Spinal cord (tissue), 10 donors: Measurements from ENCODE around the gene CACNA1B. TPM values are rescaled to one million over a fixed set of nuclear protein-coding genes. Genes with fewer than 3 reads are reported as not detected.
"Not testable (repeated sequence)": the region's sequence is repeated elsewhere in the genome, so short reads cannot be mapped to it uniquely, and the experiment has no call there.

Experiments
- DNase-seq, 6 donors: peaks; one replicate each; pipeline versions ENCODE4 v3.0.0 to v3.0.0-alpha.2; 2013 to 2015; ENCODE audit warnings: low spot score in 6 of 6, low read depth in 4 of 6
- H3K27ac ChIP-seq: one replicate; pipeline ENCODE4 v1.5.1; 2013; ENCODE audit warnings: low read depth, low read length, control low read depth
- H3K27me3 ChIP-seq: one replicate; pipeline ENCODE4 v1.6.1; 2013; ENCODE audit warnings: low read length; ENCODE audit not compliant: control insufficient read depth, insufficient read depth
- H3K36me3 ChIP-seq: one replicate; pipeline ENCODE4 v1.6.1; 2013; ENCODE audit warnings: low read length; ENCODE audit not compliant: control insufficient read depth, insufficient read depth
- H3K4me1 ChIP-seq: one replicate; pipeline ENCODE4 v1.6.1; 2013; ENCODE audit warnings: low read length; ENCODE audit not compliant: control insufficient read depth, insufficient read depth
- H3K4me3 ChIP-seq: one replicate; pipeline ENCODE4 v1.5.1; 2013; ENCODE audit warnings: low read depth, low read length, control low read depth
- H3K9me3 ChIP-seq: one replicate; pipeline ENCODE4 v1.6.1; 2013; ENCODE audit warnings: low read length; ENCODE audit not compliant: control insufficient read depth, insufficient read depth
- WGBS: methylation state at CpG from one replicate; pipeline ENCODE4 v1.1.5; 2013; ENCODE audit warnings: missing lambda C conversion rate; ENCODE audit not compliant: insufficient coverage; 5-methylcytosine and 5-hydroxymethylcytosine counted together
- polyA plus RNA-seq, 2 donors: library from polyadenylated mRNA; unstranded; fragments of 120-200 nt; gene quantifications; one replicate each; pipeline ENCODE4 v1.2.1, GENCODE V29; 2013; ENCODE audit not compliant: insufficient read length in 2 of 2
- total RNA-seq, 2 donors: library from RNA; depleted of rRNA in 1 of 2; stranded (reverse); fragments of 120-200 nt in 1 of 2; fragments of >200 nt in 1 of 2; gene quantifications; one replicate each; pipeline versions ENCODE4 v1.2.3 to v1.2.4, GENCODE V29; 2013 to 2014
- donor health status: healthy.

Gene CACNA1B
- total and polyA plus RNA-seq, 4 donors = 6.2 to 24.6 (median 19.6) TPM

GRCh38 chr9:138102246-138103051 is 224.9 kb downstream of the CACNA1B start:
- H3K4me1 ChIP-seq = no peaks in the 10 kb centered on the region
- H3K27ac ChIP-seq = no peak overlapping the region
- peaks cover 71% of the 10 kb centered on the region for H3K36me3 ChIP-seq
- no peaks in the 10 kb centered on the region for H3K27me3 ChIP-seq
- no peak for DNase-seq
- H3K4me3 ChIP-seq = no peak overlapping the region
- 65% methylated on average over 15 of the region's 23 CpGs for WGBS
- no peaks in the 10 kb centered on the region for H3K9me3 ChIP-seq

DNA sequence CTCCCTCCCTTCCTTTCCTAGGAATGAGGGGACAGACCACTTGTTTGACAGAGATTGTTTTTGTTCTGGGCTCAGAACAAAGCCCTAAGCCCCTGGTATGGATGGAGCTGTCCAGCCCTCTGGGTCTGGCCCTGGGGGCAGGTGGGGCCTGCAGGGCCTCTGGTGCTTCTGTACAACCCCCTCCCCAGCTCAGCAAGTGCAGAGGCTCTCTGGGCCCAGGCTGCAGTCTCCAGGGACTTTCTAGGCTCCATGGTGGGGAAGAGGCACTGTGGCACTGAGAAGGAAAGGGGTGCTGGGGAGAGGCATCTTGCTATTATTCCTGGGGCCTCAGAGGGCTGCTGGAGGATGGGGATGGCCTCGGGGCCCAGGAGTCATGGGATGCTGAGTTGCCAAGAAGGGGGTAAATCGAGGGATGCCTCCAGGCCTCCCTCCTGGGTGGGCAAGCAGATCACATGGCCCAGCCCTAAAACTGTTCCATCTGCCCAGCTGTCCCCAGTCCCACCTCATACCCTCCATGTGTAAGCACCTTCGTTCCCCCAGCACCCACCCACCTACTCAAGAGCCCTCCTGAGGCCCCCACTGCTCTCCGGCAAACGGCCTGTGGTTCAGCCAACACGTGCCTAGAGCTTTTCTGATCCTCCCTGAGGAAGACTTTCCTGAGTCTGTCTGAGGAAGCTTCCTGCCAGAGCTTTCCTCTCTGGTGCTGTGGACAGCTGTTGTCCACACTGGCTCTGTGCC is 225.7 kb downstream of the CACNA1B start:
- Histone ChIP-seq H3K9me3 (no peaks in the 10 kb centered on the region), H3K27me3 (no peaks in the 10 kb centered on the region), H3K27ac (no peak overlapping the region), H3K4me1 (no peaks in the 10 kb centered on the region), H3K4me3 (no peak overlapping the region), H3K36me3 (peaks cover 64% of the 10 kb centered on the region)
- 78% methylated on average over 5 of the region's 6 CpGs for WGBS
- DNase-seq = no peak

DNA sequence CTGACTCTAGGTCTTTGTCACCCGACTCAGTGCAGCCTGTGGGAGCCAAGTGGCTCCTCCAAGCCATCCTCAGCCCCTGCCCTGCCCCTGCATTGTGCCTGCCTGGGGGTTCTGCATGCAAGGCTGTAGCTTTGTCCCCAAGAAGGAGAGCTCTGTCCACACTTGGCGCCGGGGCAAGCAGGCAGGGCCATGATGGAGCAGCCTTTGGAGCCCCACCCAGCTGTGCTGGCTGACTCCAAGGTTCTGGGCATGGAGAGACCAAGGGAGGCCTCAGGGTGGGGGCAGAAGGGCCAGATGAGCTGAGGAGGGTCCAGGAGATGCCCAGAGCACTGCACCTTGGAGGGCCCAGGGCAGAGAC is 226.2 kb downstream of the CACNA1B start:
- H3K4me3 ChIP-seq = no peak overlapping the region
- H3K4me1 ChIP-seq = no peaks in the 10 kb centered on the region
- WGBS = 71% methylated on average over 3 of the region's 3 CpGs
- H3K27me3 ChIP-seq = no peaks in the 10 kb centered on the region
- no peaks in the 10 kb centered on the region for H3K9me3 ChIP-seq
- H3K36me3 ChIP-seq = peaks cover 59% of the 10 kb centered on the region
- H3K27ac ChIP-seq = no peak overlapping the region
- no peak for DNase-seq

GRCh38 chr9:138104251-138105122 is 226.9 kb downstream of the CACNA1B start:
- no peak for DNase-seq
- H3K9me3 ChIP-seq = no peaks in the 10 kb centered on the region
- no peaks in the 10 kb centered on the region for H3K4me1 ChIP-seq
- peaks cover 56% of the 10 kb centered on the region for H3K36me3 ChIP-seq
- 61% methylated on average over 14 of the region's 14 CpGs for WGBS
- no peak overlapping the region for H3K27ac ChIP-seq
- no peaks in the 10 kb centered on the region for H3K27me3 ChIP-seq
- no peak overlapping the region for H3K4me3 ChIP-seq

DNA sequence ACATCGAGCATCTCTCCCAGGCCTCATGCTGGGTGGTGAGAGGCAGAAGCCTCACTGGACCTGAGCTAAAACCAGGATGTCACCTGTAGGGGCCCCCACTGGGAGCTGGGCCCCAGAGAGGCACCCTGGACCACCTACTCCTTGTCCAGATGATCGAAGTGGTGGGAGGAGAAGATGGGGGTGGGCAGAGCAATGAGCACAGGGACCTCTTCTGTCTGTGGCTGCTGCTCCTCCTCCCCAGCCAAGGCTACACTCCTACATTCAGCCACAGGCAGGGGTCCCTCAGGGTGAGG is 227.5 kb downstream of the CACNA1B start:
- no peak overlapping the region for H3K4me3 ChIP-seq
- no peak overlapping the region for H3K27ac ChIP-seq
- WGBS = 100% methylated on average over 1 of the region's 2 CpGs
- peaks cover 55% of the 10 kb centered on the region for H3K36me3 ChIP-seq
- no peaks in the 10 kb centered on the region for H3K27me3 ChIP-seq
- no peak for DNase-seq
- H3K9me3 ChIP-seq = no peaks in the 10 kb centered on the region
- no peaks in the 10 kb centered on the region for H3K4me1 ChIP-seq

DNA sequence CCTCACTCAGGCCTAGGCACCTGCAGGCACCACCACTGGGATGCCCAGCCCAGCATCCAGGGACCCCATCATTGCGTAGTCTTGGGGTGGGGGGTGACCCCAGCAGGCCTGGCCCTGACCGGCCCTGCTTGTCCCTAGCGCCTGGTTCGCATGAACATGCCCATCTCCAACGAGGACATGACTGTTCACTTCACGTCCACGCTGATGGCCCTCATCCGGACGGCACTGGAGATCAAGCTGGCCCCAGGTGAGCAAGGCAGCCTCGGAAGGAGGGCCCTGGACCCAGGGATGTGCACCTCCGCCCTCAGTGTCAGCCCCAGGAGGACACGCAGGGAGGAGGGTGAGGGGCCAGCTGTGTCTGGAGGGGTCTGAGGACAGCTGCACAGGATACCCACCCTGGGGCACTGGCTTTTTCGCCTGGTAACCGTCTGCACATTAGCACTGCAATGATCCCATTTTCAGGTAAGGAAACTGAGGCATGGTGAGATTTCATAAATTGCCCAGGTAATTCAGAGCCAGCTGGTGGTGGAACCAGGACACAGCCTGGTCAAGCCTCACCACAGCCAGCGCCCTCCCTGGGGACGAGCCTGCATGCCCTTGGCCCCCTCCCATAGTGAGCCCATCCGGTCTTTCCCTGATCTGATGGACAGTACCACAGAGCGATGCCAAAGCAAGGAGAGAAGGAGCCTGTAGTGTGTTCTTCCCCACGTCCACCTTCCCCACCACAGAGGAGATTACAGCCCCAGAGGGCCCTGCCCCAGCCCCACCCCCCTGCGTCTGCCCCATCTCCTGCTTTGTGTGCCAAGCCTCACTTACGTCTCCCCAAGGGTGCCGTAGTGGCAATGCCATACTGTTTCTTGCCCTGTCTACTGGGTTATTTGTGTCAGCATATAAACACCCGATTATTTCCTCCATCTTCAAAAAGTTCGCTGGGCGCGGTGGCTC is 228.3 kb downstream of the CACNA1B start:
- Histone ChIP-seq H3K4me1 (no peaks in the 10 kb centered on the region), H3K36me3 (peaks cover 52% of the 10 kb centered on the region), H3K27me3 (no peaks in the 10 kb centered on the region), H3K27ac (no peak overlapping the region), H3K9me3 (no peaks in the 10 kb centered on the region), H3K4me3 (no peak overlapping the region)
- no peak for DNase-seq
- WGBS = 95% methylated on average over 24 of the region's 26 CpGs

DNA sequence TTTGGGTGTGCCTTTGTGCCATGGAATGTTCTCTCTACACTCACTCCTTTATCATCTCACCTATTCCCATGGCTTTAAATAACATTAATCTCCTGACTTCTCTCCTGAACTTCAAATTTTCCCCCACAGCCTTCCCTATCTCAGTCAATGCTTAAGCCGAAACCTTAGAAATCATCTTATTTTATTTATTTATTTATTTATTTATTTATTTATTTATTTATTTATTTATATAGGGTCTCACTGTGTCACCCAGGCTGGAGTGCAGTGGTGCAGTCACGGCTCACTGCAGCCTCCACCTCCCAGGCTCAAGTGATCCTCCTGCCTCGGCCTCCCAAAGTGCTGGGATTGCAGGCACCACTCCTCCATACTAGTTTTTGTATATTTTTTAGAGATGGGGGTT is 229.5 kb downstream of the CACNA1B start:
- not testable (repeated sequence) for H3K9me3 ChIP-seq, H3K27ac ChIP-seq, DNase-seq, H3K4me1 ChIP-seq, H3K4me3 ChIP-seq, H3K27me3 ChIP-seq
- no CpG with 5 or more reads among the region's 3 CpGs for WGBS
- peaks cover 42% of the 10 kb centered on the region for H3K36me3 ChIP-seq

- 82% methylated on average over 3 of the region's 9 CpGs for WGBS
- Histone ChIP-seq H3K9me3 (no peaks in the 10 kb centered on the region), H3K4me1 (no peaks in the 10 kb centered on the region), H3K27ac (no peak overlapping the region), H3K27me3 (no peaks in the 10 kb centered on the region), H3K4me3 (no peak overlapping the region), H3K36me3 (peaks cover 16% of the 10 kb centered on the region)
- no peak for DNase-seq
Measured at GRCh38 chr9:138111607-138112006, 234.0 kb downstream of the CACNA1B start.
